Measurements from ENCODE around the gene MMP15.

GRCh38 chr16:58096249-58096648, 70.7 kb downstream of the MMP15 start:
- TF ChIP-seq, protein P1, sequence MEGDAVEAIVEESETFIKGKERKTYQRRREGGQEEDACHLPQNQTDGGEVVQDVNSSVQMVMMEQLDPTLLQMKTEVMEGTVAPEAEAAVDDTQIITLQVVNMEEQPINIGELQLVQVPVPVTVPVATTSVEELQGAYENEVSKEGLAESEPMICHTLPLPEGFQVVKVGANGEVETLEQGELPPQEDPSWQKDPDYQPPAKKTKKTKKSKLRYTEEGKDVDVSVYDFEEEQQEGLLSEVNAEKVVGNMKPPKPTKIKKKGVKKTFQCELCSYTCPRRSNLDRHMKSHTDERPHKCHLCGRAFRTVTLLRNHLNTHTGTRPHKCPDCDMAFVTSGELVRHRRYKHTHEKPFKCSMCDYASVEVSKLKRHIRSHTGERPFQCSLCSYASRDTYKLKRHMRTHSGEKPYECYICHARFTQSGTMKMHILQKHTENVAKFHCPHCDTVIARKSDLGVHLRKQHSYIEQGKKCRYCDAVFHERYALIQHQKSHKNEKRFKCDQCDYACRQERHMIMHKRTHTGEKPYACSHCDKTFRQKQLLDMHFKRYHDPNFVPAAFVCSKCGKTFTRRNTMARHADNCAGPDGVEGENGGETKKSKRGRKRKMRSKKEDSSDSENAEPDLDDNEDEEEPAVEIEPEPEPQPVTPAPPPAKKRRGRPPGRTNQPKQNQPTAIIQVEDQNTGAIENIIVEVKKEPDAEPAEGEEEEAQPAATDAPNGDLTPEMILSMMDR (IDR thresholded peaks at IDR 0.05) = no peak
- TF ChIP-seq POLR2A (IDR thresholded peaks at IDR 0.05) = no peak
